GM18873 (cell line): ENCODE results near the gene DIP2C.
"Not testable (repeated sequence)": the region's sequence is repeated elsewhere in the genome, so short reads cannot be mapped to it uniquely, and the experiment has no call there.

Experiments
- ATAC-seq: cut with Tn5 transposase; IDR thresholded peaks from one replicate; pipeline ENCODE4 v1.9.1; 2021; ENCODE audit warnings: mild to moderate bottlenecking, moderate library complexity, moderate number of reproducible peaks; ENCODE audit not compliant: unreplicated experiment, low FRiP score

DIP2C gene

DNA sequence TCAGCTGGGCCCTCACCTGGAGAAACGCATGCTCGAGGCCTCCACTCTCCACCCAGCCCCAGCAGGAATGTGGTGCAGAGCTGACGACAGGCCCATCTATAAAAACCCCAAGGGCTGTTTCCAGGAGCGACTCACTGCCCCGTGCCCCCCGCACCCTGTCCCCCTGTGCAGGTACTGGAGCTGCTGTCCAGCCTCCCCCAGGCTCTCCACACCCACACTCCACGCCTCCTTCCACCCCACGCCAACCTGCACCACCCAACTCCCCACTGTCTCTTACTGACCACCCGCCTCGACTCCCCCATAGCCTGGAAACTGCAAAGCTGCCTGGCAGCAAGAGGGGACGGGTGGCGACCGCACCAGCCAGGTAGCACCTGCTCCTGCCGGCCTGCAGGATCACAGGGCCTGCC lies 43.3 kb downstream of the DIP2C start:
- ATAC-seq, result no peak

DNA sequence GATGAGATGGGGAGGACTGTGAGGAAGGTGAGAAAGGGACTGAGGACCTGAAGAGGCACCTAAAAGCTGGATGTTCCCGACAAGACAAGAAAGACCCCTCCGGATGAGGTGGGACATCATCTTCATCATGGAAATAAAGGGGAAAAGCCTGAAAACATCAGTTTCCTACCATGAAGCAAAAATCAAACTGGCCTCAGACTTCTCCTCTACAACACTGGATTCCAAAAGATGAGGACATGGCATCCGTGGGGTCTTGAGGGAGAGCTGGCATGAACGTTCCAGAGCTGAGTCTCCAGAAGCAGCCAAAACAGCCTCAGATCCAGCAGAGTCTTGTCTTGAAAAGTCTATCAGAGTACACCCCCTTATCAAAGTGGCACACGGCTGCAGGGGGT lies 44.5 kb downstream of the DIP2C start:
- ATAC-seq, result no peak

DNA sequence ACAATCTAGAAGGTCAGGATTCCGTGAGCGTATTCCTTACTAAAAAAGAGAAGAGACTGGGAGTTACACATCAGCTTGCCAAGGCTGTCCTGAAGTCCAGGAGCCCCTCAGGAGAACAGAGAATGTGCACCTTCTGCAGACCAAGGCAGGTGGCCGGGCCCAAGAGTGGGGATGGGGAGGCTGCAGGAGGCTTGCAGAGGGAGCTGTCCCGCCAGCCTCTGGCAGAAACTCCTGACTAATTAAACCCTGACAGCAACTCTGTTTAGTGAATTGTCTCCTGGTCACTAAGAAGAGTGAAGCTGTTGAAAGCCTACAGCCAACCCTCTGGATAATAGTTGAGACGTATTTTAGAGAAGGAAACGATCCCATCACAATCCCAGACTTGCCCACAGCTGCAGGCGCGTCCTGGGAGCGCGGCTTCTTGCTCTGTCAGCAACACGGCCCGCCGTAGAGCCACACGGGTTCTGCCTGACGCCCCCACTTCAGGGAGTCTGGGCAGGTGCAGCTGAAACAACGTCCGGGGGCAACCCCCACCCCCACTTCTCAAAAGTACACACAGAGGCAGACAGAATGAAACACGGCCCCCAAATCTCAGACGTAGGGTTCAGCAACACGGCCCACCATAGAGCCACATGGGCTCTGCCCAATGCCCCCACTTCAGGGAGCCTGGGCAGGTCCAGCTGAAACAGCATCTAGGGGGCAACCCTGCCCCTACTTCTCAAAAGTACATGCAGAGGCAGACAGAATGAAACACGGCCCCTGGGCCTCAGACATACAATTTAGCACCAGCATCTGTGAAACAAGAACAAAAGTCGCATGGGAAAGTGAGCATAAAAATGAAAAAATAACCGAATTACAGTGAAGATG lies 45.2 kb downstream of the DIP2C start:
- ATAC-seq, result no peak

DNA sequence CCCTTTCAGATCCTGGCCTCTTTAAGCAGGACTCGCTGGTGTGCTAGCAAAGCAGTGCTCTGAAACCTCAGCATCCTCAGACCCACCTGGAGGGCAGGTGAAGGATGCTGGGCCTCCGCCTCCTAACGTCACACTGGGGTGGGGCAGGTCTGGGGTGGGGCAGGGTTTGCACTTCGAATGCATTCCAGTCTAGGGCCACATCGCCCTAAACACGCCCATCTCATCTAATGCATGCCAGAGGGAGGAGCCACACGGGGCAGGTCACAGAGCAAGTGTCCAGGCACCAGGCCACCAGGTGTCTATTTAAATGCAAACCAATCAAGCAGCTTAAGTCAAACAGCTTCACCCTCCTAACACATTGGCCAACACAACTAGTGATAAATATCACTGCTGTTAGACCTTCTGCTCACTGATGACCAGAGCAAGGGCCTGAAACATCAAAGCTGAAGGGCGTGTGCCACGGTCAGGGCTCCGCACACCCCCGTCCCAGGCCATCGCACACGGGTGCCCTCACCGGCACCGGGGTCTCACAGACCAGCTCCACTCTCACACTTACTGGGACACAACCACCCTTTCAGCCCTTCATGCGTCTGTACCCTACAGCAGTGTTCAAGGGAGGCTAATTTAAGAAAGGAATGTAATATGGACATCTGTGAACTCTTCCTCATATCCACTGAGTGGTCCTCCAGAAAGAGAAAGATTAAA lies 47.1 kb downstream of the DIP2C start:
- no peak for ATAC-seq

DNA sequence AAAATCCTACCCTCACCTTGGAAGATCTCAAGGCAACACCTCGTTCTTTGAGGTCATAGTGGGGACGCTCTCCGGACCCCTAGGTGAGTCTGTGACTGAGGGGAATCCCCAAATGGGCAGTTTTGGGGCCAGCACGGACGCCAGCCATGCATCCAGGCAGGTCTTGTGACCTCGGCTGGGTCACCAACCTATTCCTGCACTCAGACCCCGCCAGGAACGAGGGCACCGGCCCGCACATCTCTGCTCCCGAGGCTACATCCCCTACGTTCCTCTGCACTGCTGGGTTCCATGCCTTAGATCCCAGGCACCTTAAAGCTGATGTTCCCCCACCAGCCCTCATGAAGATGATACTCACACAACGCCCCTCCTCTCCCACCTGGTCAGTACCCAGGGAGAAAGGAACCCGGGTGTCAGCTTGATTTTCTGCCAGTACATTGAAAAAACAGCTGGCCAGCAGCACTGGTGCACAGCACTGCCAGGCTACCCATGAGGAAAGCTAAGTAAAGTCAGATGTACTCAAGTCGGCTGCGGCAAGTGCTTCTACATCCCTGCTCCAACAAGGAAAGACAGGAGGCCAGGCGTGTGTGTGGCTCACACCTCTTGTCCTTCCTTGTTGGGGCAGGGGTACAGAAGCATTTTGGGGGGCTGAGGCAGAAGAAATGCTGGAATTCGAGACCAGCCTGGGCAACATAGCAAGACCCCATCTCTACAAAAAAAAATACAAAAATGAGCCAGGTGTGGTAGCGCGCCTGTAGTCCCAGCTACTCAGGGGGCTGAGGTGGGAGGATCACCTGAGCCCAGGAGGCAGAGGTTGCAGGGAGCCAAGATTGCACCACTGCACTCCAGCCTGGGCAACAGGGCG lies 48.1 kb downstream of the DIP2C start:
- ATAC-seq, result no peak

DNA sequence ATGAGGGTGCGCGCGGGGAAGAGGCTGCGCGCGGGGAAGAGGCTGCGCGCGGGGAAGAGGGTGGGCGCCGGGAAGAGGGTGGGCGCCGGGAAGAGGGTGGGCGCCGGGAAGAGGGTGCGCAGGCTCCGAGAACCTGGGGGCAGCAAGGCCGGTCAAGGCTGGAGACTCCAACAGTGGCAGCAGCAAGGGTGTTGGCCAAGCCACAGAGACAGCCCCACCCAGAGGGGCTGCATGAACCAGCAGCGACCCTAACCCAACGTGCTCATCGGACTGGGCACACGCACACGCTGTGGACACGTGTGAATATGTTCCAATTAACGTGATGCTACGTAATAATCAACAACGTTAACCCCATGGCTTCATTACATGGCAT lies 48.8 kb downstream of the DIP2C start:
- no peak for ATAC-seq

DNA sequence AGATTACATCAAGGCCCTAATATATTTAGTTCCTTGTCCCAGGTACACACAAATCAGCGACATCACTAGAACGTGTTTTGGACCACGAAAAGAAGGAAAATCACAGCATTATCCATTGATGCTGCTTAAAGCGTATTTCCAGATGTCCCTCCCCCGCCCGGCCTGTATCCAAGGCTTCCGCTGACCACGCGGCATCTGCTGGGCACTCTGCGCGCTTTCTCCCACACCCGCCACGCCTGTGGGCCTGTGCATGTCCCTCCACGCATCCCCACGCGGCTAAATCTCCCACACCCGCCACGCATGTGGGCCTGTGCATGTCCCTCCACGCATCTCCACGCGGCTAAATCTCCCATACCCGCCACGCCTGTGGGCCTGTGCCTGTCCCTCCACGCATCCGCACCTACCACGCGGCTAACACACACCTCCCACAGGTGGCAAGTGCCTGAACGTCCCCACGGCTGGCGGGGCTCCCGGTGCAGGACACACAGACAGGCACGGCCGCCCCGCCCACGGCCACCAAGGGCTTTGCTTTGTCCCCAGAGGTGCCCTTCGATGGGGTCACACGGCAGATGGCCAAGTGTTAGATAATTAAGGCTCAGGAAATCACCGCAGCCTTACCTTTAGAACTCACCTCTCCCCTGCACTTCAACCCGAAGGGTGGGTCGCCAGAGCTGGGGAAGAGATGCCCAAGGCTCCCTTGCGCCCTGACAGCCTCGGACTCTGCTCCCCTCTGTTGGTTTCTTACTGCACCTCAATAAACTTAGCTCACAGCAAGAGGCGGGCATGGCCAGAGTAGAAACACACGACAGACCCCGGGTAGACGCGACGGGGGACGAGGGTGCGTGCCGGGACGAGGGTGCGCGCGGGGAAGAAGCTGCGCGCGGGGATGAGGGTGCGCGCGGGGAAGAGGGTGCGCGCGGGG lies 49.5 kb downstream of the DIP2C start:
- ATAC-seq, result no peak

DNA sequence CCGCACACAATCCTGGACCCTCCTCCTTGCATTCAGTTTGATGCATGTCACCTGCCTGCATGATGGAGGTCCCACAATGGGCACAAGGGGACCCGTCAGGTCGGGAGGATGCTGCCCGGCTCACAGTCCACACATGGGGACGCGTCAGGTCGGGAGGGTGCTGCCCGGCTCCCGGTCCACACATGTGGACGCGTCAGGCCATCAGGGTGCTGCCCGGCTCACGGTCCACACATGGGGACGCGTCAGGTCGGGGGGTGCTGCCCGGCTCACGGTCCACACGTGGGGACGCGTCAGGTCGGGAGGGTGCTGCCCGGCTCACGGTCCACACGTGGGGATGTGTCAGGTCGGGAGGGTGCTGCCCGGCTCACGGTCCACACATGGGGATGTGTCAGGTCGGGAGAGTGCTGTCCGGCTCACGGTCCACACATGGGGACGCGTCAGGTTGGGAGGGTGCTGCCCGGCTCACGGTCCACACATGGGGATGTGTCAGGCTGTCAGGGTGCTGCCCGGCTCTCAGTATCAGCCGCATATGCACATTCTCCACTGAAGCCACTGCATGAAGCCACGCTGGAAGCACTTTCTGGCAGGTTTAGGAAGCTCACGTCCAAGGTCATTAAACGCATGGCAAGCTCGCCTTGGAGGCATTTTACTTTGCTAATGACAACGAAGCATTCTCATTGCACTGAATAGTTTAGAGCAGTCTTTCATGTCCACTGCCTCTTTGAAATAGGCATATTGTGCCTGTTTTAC lies 50.3 kb downstream of the DIP2C start:
- no peak for ATAC-seq

DNA sequence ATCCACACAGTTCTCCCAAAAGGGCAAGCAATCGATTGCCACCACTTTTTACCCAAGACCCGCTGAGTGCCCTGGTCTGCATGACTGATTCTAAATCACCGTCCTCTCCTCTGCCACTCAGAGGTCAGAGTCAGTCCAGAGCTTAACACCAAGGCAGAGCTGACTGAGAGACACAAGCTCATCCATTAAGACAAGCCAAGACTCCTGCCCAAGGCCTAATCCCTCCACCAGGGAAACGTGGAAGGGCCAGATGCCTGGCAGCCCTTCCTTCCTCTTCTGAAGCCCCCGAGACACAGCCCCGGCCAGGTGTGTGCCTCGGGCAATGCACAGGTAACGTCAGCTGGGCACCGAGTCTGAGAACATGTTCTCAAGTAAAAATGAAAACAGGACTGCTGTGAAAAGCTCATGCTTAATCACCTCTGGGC lies 51.7 kb downstream of the DIP2C start:
- ATAC-seq, result no peak

DNA sequence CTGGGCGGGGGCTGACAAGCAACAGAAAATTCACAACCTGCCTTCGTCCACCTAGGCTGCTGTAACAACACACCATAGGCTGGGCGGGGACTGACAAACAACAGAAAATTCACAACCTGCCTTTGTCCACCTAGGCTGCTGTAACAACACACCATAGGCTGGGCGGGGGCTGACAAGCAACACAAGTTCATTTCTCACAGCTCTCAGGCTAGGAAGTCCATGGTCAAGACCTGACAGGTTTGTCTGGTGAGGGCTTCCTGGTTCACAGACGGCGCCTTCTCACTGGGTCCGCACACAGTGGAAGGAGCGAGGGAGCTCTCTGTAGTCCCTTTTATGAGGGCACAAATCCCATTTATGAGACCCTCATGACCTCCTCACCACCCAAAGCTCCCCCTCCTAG lies 52.2 kb downstream of the DIP2C start:
- ATAC-seq, result no peak

DNA sequence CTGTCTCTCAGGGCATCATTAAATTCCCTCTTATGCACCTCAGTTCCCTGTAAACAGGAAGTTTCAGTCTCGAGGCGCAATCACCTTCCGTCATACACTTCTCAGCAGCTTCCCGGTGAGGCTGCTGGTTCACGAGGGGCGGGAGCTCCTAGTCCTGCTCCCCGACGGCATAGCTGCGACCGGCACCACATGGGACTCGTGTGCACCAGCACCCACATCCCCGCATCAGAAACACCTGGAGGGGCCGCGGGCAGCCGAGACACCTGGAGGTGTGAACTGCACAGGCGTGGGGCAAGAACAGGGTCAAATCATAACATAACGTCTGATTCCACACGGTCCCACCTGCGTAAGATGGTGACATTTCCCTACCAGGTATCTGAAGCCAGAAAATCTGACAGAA lies 52.7 kb downstream of the DIP2C start:
- no peak for ATAC-seq

DNA sequence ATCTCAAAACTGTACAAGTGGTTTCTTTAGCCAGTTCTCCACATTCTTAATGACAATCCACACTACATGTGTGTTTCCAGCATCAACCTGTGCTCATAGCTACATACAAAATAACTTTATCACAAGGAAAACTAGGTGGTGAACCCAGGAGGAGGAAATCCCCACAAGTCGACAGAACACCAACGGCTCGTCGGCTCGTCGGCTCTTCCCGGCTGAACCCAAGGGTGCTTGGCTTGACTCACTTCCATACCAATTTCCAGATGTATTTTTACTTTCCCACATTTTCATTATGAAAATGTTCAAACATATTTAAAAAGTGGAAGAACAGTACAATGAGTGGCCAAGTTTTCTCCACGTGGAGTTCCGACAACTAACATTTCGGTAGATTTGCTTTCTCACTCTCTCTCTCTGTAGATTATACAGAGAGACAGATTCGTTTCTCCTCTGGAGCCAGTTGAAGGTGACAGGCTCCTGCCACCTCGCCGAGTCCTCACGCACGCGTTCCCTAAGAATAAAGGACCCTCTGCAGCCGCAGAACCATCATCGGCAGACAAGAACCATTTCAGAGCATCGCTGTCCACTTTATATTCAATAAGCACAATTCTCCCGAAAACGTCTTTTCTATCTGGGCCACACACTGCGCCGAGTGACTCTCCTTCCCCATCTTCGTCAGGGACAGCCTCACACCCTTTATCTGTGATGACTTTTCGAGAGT lies 53.3 kb downstream of the DIP2C start:
- ATAC-seq, result no peak

DNA sequence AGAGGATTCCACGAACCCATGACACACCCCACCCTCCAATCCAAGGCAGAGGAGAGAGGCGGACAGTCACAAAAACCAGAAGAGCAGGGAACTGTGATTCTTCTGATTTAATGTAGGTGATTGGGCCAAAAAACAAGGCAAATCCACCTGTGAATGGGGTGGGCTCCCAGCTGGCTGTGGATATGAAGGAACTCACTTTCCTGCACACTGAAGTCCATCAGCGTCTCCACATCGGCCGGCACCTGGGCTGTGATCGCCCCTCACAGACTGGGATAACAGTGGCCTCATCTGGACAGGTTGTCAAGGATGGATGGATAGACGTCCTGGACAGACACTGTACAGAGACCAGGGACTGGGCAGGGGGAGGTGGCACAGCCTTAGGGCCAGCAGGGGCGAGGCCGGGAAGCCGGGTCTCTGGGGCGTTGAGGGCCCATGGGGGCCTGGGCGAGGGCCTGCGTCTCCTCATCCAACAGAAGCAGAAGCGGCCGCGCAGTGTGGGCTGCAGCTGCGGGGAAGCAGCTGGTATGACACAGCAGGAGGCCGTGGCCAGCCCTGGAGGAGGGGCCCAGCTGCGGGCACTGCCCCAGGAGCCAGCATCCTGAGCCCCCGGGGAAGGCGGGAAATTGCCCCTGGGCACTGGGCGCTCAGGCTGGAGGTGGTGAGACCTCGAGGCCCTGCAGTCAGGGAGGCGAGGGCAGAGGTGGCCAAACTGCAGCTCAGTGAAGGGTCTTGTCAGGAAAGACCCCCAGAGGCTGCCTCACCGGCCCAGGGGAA lies 54.2 kb downstream of the DIP2C start:
- no peak for ATAC-seq

DNA sequence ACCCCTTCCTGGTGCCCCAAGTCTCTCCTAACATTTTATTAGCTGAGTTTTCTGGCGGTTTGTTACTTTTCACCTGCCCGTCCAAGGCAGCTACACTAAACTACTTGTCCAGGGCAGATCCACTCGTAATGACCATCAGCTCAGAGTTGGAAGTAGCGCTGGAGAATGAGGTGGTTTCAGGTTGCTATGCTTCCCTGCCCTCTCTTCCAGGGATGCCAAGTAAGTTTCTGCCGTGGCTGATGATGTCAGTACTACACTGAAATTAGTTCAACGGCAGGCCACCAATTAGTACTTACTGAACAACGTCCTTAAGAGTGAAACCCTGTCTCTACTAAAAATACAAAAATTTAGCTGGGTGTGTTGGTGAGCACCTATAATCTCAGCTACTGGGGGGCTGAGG lies 55.2 kb downstream of the DIP2C start:
- ATAC-seq, result no peak

DNA sequence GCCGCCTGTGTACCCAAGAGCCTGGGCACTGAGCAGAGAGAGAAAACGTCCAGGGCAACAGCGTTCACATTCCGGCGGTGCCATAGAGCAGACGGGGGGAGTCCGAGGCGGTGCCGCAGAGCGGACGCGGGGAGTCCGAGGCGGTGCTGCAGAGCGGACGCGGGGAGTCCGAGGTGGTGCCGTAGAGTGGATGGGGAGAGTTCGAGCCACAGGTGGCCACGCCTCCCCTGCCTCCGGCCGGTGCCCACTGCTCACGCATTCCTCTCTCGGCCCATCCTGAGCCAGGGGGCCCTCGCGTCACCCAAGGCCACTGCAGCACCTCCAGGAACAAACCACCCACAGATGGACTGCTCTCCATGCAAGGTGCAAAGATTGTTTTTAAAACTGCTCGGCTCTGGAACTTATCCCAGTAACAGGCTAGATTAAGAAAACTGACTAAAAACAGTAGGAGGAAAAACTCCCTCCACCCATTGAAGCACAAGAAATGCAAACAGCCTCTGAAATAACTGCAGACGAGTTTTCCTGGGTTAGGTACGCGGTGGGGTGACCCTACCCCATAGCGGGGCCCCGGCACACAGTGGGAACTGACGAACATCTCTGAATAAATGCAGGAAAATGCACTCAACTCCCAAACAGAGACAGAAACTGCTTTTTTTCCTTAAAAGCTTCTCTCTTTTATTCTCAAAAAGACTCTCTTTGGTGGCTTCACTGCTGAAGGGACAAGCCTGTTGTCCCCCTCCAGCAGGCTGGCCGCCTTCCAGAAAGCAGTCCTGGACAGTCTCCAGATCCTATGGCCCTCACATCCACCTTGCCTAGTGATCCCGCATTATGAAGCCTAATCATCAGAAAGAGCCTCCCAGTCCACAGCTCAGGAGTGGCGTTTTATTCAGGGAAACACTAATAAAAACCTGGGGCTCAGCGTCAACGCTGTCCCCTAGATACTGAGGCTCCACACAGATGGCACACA lies 55.9 kb downstream of the DIP2C start:
- no peak for ATAC-seq

DNA sequence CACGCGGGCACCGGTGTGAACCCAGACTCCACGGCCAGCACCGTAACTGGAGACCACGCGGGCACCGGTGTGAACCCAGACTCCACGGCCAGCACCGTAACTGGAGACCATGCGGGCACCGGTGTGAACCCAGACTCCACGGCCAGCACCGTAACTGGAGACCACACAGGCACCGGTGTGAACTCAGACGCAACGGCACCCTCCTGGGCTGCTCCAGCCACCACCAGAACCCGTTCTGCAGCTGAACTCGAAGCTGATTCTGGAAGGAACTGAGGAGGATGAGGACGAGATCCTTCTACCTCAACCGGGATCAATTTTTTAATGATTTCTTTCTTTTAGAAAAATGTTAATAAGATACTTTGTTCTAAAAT lies 56.7 kb downstream of the DIP2C start:
- ATAC-seq, result not testable (repeated sequence)
